NB4 (cell line): Measurements from ENCODE around the gene SUCLG2.

Experiments
- POLR2A ChIP-seq: IDR thresholded peaks from 2 replicates; pipeline ENCODE4 v1.6.1; 2011; ENCODE audit warnings: mild to moderate bottlenecking; ENCODE audit not compliant: insufficient read length; ENCODE audit errors: extremely low read depth
- TF ChIP-seq, protein P1 (sequence below): IDR thresholded peaks from one replicate; pipeline ENCODE4 v1.5.1; 2012; ENCODE audit warnings: low read depth, low read length

DNA sequence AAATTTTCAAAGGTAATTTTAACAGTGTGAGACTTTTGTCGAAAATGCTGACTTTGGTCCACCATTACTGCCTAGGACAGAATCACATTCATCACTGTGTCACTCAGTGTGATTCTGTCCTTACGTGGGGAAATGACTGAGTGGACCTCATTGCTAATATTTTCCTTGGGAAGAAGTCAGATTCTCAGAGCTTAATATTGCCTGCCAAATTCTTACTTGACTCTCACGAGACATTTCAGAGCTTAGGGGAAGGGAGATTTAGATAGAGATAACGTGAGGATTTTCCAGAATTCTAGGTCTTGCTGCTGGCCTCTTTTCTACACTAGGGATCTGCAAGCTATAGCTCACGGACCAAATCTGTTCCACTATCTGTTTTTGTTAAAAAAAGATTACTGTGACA lies 270.4 kb downstream of the SUCLG2 start:
- TF ChIP-seq, protein P1, sequence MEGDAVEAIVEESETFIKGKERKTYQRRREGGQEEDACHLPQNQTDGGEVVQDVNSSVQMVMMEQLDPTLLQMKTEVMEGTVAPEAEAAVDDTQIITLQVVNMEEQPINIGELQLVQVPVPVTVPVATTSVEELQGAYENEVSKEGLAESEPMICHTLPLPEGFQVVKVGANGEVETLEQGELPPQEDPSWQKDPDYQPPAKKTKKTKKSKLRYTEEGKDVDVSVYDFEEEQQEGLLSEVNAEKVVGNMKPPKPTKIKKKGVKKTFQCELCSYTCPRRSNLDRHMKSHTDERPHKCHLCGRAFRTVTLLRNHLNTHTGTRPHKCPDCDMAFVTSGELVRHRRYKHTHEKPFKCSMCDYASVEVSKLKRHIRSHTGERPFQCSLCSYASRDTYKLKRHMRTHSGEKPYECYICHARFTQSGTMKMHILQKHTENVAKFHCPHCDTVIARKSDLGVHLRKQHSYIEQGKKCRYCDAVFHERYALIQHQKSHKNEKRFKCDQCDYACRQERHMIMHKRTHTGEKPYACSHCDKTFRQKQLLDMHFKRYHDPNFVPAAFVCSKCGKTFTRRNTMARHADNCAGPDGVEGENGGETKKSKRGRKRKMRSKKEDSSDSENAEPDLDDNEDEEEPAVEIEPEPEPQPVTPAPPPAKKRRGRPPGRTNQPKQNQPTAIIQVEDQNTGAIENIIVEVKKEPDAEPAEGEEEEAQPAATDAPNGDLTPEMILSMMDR, result no peak
- no peak for TF ChIP-seq POLR2A
